Hepatocyte (in vitro differentiated cells): ENCODE data around the gene CHD2.

ENCODE experiments used
- CTCF ChIP-seq: fragments of 200-600 bp; sonication (generic); IDR thresholded peaks from 2 replicates; pipeline ENCODE4 v1.5.1; 2016; ENCODE audit warnings: antibody characterized with exemption, mild to moderate bottlenecking; ENCODE audit not compliant: poor library complexity
- EZH2 ChIP-seq: fragments of 200-600 bp; sonication (generic); IDR thresholded peaks from 2 replicates; pipeline ENCODE4 v1.6.1; 2016; ENCODE audit warnings: antibody characterized with exemption, mild to moderate bottlenecking, borderline replicate concordance

GRCh38 chr15:93025625-93025982 is 125.5 kb downstream of the CHD2 start:
- TF ChIP-seq CTCF (no peak), EZH2 (no peak)
